Right lobe of liver (tissue), 6 donors: ENCODE data around the gene SERINC5. TPM values are rescaled to one million over a fixed set of nuclear protein-coding genes. Genes with fewer than 3 reads are reported as not detected.

Source experiments
- ATAC-seq, 4 donors: fragments of 200-7000 bp; cut with Tn5 transposase; one replicate each; pipeline ENCODE4 v1.9.1; 2020; ENCODE audit warnings: mild to moderate bottlenecking in 4 of 4, moderate library complexity in 4 of 4
- DNase-seq, 3 donors: peaks; one replicate each; pipeline ENCODE4 v3.0.0-alpha.2; 2020
- H3K27ac ChIP-seq, 3 donors: fragments of 200-600 bp; one replicate each; pipeline ENCODE4 v1.8.0; 2022
- H3K27me3 ChIP-seq, 2 donors: fragments of 200-600 bp; one replicate each; pipeline ENCODE4 v1.8.0; 2022
- H3K36me3 ChIP-seq, 4 donors: fragments of 200-600 bp; sonication (generic) in 1 of 4; one replicate each; pipeline versions ENCODE4 v1.5.1 to v1.8.0; 2017 to 2022; ENCODE audit warnings: control low read depth in 1 of 4
- H3K4me1 ChIP-seq, 4 donors: fragments of 200-600 bp; sonication (generic) in 1 of 4; one replicate each; pipeline versions ENCODE4 v1.5.1 to v1.8.0; 2017 to 2022; ENCODE audit warnings: control low read depth in 1 of 4
- H3K4me3 ChIP-seq, 3 donors: fragments of 200-600 bp; one replicate each; pipeline ENCODE4 v1.8.0; 2022
- H3K9me3 ChIP-seq, 4 donors: fragments of 200-600 bp; sonication (generic) in 1 of 4; one replicate each; pipeline versions ENCODE4 v1.5.1 to v1.8.0; 2017 to 2022; ENCODE audit warnings: control low read depth in 1 of 4
- POLR2A ChIP-seq: fragments of 450-650 bp; IDR thresholded peaks from one replicate; pipeline ENCODE4 v1.6.1; 2017; ENCODE audit warnings: antibody characterized with exemption, mild to moderate bottlenecking
- WGBS: methylation state at CpG from one replicate; pipeline ENCODE4 v1.1.6; 2018; ENCODE audit warnings: low coverage, low lambda C conversion rate; ENCODE audit not compliant: insufficient coverage; ENCODE audit errors: missing lambda C conversion rate; 5-methylcytosine and 5-hydroxymethylcytosine counted together
- intact Hi-C, 2 donors: fragments of 100-400 bp; cut with DNase I; formaldehyde crosslinking; loops; one replicate each; pipeline versions ENCODE4 v1.11.2 to v1.14.1; 2022
- total RNA-seq, 6 experiments: library from RNA; depleted of rRNA in 2 of 6; stranded (reverse); fragments of >200 nt in 2 of 6; fragmentation: NEBNext Ultra II Directional in 3 of 6; extraction: Animal tissue kit (Norgen Biotek cat#: 25700) in 3 of 6; gene quantifications; one replicate each; pipeline versions ENCODE4 v1.1.0 to v1.2.4, GENCODE V29; 2016 to 2023
- TF ChIP-seq, protein P1 (sequence below), 4 donors: fragments of 200-600 bp in 3 of 4; fragments of 450-650 bp in 1 of 4; IDR thresholded peaks; one replicate each; pipeline versions ENCODE4 v1.5.1 to v1.8.0; 2016 to 2022; ENCODE audit warnings: antibody characterized with exemption in 4 of 4, mild to moderate bottlenecking in 2 of 4
- donor health status: DM: no; HTN: yes; CAD: no.
- donor health status: DM: no; HTN: no; CAD: no.
- donor health status: DM: no; HTN: no; CAD: no.
- donor health status: DM: no; HTN: yes; CAD: no.
- donor health status: DM: no; HTN: yes; CAD: no.

The SERINC5 gene
- total RNA-seq, 6 experiments from 2014 or later = 30.1 to 82.1 (median 57.9) TPM

- Histone ChIP-seq H3K4me3 (no peak overlapping the region), H3K9me3 (no peaks in the 10 kb centered on the region), H3K4me1 (no peaks in the 10 kb centered on the region), H3K27me3 (no peaks in the 10 kb centered on the region), H3K36me3 (no peaks in the 10 kb centered on the region), H3K27ac (no peak overlapping the region)
- DNase-seq (no peak), ATAC-seq (no peak)
- intact Hi-C loops = no loop called here
- TF ChIP-seq, protein P1, sequence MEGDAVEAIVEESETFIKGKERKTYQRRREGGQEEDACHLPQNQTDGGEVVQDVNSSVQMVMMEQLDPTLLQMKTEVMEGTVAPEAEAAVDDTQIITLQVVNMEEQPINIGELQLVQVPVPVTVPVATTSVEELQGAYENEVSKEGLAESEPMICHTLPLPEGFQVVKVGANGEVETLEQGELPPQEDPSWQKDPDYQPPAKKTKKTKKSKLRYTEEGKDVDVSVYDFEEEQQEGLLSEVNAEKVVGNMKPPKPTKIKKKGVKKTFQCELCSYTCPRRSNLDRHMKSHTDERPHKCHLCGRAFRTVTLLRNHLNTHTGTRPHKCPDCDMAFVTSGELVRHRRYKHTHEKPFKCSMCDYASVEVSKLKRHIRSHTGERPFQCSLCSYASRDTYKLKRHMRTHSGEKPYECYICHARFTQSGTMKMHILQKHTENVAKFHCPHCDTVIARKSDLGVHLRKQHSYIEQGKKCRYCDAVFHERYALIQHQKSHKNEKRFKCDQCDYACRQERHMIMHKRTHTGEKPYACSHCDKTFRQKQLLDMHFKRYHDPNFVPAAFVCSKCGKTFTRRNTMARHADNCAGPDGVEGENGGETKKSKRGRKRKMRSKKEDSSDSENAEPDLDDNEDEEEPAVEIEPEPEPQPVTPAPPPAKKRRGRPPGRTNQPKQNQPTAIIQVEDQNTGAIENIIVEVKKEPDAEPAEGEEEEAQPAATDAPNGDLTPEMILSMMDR (IDR thresholded peaks at IDR 0.05) = no peak
- TF ChIP-seq POLR2A = no peak
Measured at GRCh38 chr5:80101993-80102392, 153.9 kb downstream of the SERINC5 start.

DNA sequence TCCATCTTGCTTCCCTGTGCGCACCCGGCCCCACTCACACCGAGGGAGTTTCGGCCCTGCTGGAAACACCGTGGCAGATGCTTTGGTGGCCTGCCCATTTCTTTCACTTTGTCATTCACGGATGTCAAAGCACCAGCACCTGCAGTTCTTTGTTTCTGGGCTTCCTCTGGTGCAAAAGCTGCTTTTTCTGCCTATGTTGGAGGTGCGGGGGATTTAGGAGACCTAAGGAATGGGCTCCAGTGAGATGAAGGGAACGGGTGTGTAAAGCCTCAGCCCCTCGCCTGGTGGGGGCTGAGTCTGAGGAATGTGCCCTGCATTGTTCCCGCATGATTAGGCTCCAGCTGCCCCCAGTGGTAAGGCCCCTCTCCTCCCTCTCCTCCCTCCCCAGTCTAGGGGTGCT is 158.4 kb downstream of the SERINC5 start:
- intact Hi-C loops = loop anchor here in 1 of 2 donors (10.0 kb wide), 1 partner anchor 177 kb away; no protein-coding TSS in a partner anchor
- H3K36me3 ChIP-seq = no peaks in the 10 kb centered on the region
- WGBS = 94% methylated on average over 8 of the region's 10 CpGs
- DNase-seq (no peak), ATAC-seq (no peak)
- H3K27ac ChIP-seq = no peak overlapping the region
- TF ChIP-seq, protein P1 (IDR thresholded peaks at IDR 0.05) = no peak
- TF ChIP-seq POLR2A = no peak
- H3K9me3 ChIP-seq = no peaks in the 10 kb centered on the region
- no peaks in the 10 kb centered on the region for H3K27me3 ChIP-seq
- H3K4me1 ChIP-seq = peaks cover 0 to 7% (median 0%) of the 10 kb centered on the region in 4 donors
- no peak overlapping the region for H3K4me3 ChIP-seq

DNA sequence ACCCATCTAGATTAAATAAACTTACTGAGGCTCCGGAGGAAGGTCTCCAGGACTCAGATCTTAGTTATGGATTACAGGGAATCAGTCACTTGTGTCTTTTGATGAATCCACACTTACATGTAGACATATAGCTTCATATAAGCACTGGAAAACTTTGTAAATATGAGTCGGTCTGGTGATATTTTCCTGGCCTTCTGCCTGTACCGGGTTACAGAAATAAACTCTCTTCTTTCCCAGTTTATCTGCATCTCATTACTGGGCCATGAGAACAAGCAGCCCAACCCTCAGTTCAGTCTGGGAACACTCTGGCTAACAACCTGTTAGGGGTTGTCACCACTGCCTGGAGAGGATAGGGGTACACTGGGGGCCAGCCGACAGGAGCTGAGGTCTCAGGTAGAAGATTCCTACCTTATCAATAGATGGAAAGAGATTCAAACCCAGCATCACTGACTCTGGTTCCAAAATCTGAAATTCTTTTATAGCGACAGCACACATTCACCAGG is 161.6 kb downstream of the SERINC5 start:
- Histone ChIP-seq H3K4me3 (no peak overlapping the region), H3K27me3 (no peaks in the 10 kb centered on the region), H3K4me1 (peaks cover 0 to 7% (median 0%) of the 10 kb centered on the region in 4 donors), H3K36me3 (no peaks in the 10 kb centered on the region), H3K9me3 (no peaks in the 10 kb centered on the region), H3K27ac (no peak overlapping the region)
- no peak for TF ChIP-seq POLR2A
- TF ChIP-seq, protein P1 (IDR thresholded peaks at IDR 0.05) = no peak
- ATAC-seq (no peak), DNase-seq (no peak)
- intact Hi-C loops = loop anchor here (5.0 to 10.0 kb wide), 2 partner anchors 181 to 213 kb away; no protein-coding TSS in a partner anchor
- 70% methylated on average over 4 of the region's 5 CpGs for WGBS

DNA sequence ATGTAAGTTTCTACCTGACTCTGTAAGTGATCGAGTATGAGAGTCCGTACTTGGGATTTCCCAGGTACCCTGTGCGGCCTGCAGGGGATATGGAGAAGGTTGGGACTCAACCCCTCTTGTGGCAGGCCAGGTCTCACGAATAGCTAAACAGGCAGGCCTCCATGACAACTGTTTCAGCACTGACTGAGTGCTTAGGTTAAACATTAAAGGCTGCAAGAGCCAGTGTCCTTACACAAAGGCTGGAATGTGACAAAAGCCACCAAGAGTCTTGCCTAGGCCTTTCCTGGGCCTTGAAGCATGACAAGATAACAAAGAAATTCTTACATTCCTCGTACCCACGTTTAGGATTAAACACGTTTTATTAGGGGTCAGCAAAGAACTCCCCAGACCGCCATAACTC is 162.1 kb downstream of the SERINC5 start:
- Histone ChIP-seq H3K9me3 (no peaks in the 10 kb centered on the region), H3K27ac (no peak overlapping the region), H3K4me3 (no peak overlapping the region), H3K4me1 (peaks cover 0 to 7% (median 0%) of the 10 kb centered on the region in 4 donors), H3K27me3 (no peaks in the 10 kb centered on the region), H3K36me3 (no peaks in the 10 kb centered on the region)
- ATAC-seq = peak; percentile 41 to 75 (median 49)
- no peak for TF ChIP-seq POLR2A
- TF ChIP-seq, protein P1 (IDR thresholded peaks at IDR 0.05) = no peak
- 54% methylated on average over 7 of the region's 8 CpGs for WGBS
- no peak for DNase-seq
- intact Hi-C loops = loop anchor here (5.0 to 10.0 kb wide), 2 partner anchors 181 to 214 kb away; no protein-coding TSS in a partner anchor
